CD8-positive, alpha-beta memory T cell (primary cell): ENCODE measurements around the gene UVRAG. TPM values are rescaled to one million over a fixed set of nuclear protein-coding genes. Genes with fewer than 3 reads are reported as not detected.

Experiments used
- CTCF ChIA-PET: fragments of 350-600 bp; sonication (Branson Sonifier 250); formaldehyde crosslinking; loops from one replicate; lab custom pipeline; 2021; ENCODE audit warnings: antibody characterized with exemption; lab: Charles Lee
- POLR2A ChIA-PET: fragments of 350-600 bp; sonication (Branson Sonifier 250); formaldehyde crosslinking; loops from one replicate; lab custom pipeline; 2021; ENCODE audit warnings: antibody characterized with exemption; lab: Charles Lee
- DNase-seq, 5 donors: peaks; one replicate each; pipeline versions ENCODE4 v3.0.0 to v3.0.0-alpha.2; 2020 to 2022; ENCODE audit warnings: mixed read lengths in 1 of 5
- H3K27ac ChIP-seq: one replicate; pipeline ENCODE4 v1.7.0; 2013; ENCODE audit warnings: low read depth, mild to moderate bottlenecking, low read length, moderate library complexity
- H3K27me3 ChIP-seq: 2 replicates; pipeline ENCODE4 v1.7.0; 2013; ENCODE audit warnings: low read length, mild to moderate bottlenecking; ENCODE audit not compliant: insufficient read depth, poor library complexity, severe bottlenecking
- H3K36me3 ChIP-seq: 2 replicates; pipeline ENCODE4 v1.7.0; 2013; ENCODE audit warnings: mild to moderate bottlenecking, low read length, moderate library complexity; ENCODE audit not compliant: insufficient read depth
- H3K4me1 ChIP-seq: 2 replicates; pipeline ENCODE4 v1.7.0; 2013; ENCODE audit warnings: mild to moderate bottlenecking, low read length, moderate library complexity; ENCODE audit not compliant: insufficient read depth
- H3K4me3 ChIP-seq: 2 replicates; pipeline ENCODE4 v1.7.0; 2013; ENCODE audit warnings: mild to moderate bottlenecking, low read length
- H3K9me3 ChIP-seq: 2 replicates; pipeline ENCODE4 v1.7.0; 2013; ENCODE audit warnings: mild to moderate bottlenecking, low read length
- H3K27ac Mint-ChIP-seq, 8 donors: one replicate each; pipeline ENCODE4 v1.8.0; 2020 to 2021; ENCODE audit warnings: mixed read lengths in 8 of 8, mild to moderate bottlenecking in 6 of 8, inconsistent platforms in 3 of 8, moderate library complexity in 3 of 8
- H3K27me3 Mint-ChIP-seq, 2 donors: one replicate each; pipeline ENCODE4 v1.8.0; 2020 to 2021; ENCODE audit warnings: mixed read lengths in 2 of 2, mild to moderate bottlenecking in 1 of 2, moderate library complexity in 1 of 2
- H3K36me3 Mint-ChIP-seq, 3 donors: one replicate each; pipeline ENCODE4 v1.8.0; 2020 to 2021; ENCODE audit warnings: mixed read lengths in 3 of 3, inconsistent platforms in 1 of 3, mild to moderate bottlenecking in 1 of 3
- H3K4me1 Mint-ChIP-seq, 3 donors: one replicate each; pipeline ENCODE4 v1.8.0; 2020 to 2021; ENCODE audit warnings: mixed read lengths in 3 of 3, inconsistent platforms in 1 of 3, mild to moderate bottlenecking in 1 of 3
- H3K4me3 Mint-ChIP-seq, 7 donors: one replicate each; pipeline ENCODE4 v1.8.0; 2020 to 2021; ENCODE audit warnings: mixed read lengths in 7 of 7, mild to moderate bottlenecking in 6 of 7, moderate library complexity in 4 of 7, inconsistent platforms in 2 of 7
- H3K9me3 Mint-ChIP-seq, 5 donors: one replicate each; pipeline ENCODE4 v1.8.0; 2020 to 2022; ENCODE audit warnings: mixed read lengths in 5 of 5, mild to moderate bottlenecking in 3 of 5, moderate library complexity in 2 of 5, inconsistent platforms in 1 of 5
- polyA plus RNA-seq: library from polyadenylated mRNA; unstranded; fragments of 300-500 nt; fragmentation: Illumina TruSeq; gene quantifications from one replicate; pipeline ENCODE4 v1.2.3, GENCODE V29; 2021
- total RNA-seq, 2 experiments: library from RNA; stranded (reverse); gene quantifications; one replicate each; pipeline ENCODE4 v1.2.3, GENCODE V29; 2021

The UVRAG gene
- total and polyA plus RNA-seq, 3 experiments from 2014 or later = 17.1 to 20.9 (median 18.0) TPM

GRCh38 chr11:76159303-76159937 is 344.4 kb downstream of the UVRAG start:
- Mint-ChIP-seq H3K36me3 (no peaks in the 10 kb centered on the region), H3K4me3 (no peak overlapping the region), H3K4me1 (peaks cover 0 to 4% (median 2%) of the 10 kb centered on the region in 3 donors), H3K9me3 (no peaks in the 10 kb centered on the region), H3K27ac (no peak overlapping the region), H3K27me3 (peaks cover 2 to 3% of the 10 kb centered on the region in 2 donors)
- H3K27me3 ChIP-seq = no peaks in the 10 kb centered on the region
- H3K27ac ChIP-seq = no peak overlapping the region
- no peaks in the 10 kb centered on the region for H3K9me3 ChIP-seq
- DNase-seq = peak in 1 of 5 donors; percentile 19
- ChIA-PET POLR2A (no interaction called here), CTCF (no interaction called here)
- no peak overlapping the region for H3K4me3 ChIP-seq
- peaks cover under 1% of the 10 kb centered on the region for H3K4me1 ChIP-seq
- H3K36me3 ChIP-seq = no peaks in the 10 kb centered on the region

DNA sequence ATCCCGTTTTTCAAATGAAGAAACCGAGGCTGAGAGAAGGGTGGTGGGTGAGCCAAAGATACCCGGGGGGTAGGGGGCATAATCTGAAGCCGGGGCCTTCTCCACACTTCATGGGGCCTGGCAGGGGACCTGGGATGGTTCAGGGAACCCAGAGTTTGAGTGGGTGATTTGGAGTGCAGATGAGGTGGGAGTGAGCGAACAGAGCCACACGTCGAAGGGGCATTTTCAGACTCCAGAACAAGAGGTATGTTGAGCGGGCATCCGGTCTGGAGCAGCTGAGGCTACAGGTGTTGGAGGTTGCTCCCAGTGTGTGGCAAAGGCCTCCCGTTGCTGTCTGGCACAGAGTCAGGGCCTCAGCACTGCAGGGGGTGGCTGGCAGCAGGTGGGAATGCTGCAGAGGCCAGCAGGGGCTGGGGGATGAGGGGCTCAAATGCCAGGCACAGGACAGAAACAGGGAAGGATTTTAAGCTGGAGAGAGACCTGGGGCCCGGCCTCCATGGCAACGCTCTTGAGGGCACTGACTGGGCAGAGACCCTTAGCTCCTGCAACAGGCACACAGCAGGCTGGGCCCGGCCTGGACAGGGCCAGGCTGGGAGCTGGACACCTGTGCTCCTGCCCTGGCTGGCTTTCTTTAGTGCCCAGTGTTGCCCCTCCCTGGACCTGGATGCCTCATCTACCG is 345.1 kb downstream of the UVRAG start:
- Mint-ChIP-seq H3K4me1 (peaks cover 0 to 3% (median 0%) of the 10 kb centered on the region in 3 donors), H3K9me3 (no peaks in the 10 kb centered on the region), H3K36me3 (no peaks in the 10 kb centered on the region), H3K27ac (no peak overlapping the region), H3K4me3 (no peak overlapping the region), H3K27me3 (peaks cover 2 to 3% of the 10 kb centered on the region in 2 donors)
- ChIA-PET POLR2A (no interaction called here), CTCF (interaction anchor here (2.8 kb wide), 1 partner anchor 8 kb away, joined by 13 read pairs; no protein-coding TSS in a partner anchor)
- Histone ChIP-seq H3K4me1 (no peaks in the 10 kb centered on the region), H3K4me3 (no peak overlapping the region), H3K36me3 (no peaks in the 10 kb centered on the region), H3K9me3 (no peaks in the 10 kb centered on the region), H3K27me3 (no peaks in the 10 kb centered on the region), H3K27ac (no peak overlapping the region)
- DNase-seq = peak in 1 of 5 donors; percentile 32

DNA sequence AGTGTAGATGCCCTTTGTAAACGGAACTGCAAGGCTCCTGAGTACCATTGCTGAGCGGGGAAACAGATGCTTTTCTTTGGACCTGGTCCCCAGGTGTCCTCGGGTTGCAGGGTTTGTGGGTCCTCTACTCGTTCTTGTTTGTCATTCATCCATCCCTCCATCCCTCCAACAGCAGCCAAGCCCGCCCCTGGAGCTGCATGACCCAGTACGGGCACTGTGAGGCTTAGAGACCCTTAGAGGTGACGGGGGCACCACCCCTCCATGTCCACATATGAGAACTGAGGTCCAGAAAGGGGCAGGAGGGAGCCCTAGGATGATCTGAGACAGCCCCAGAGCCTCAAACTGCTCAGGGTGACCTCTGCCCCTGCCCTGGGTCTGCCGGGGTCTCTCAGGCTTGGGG is 345.8 kb downstream of the UVRAG start:
- peak overlapping the region in 1 of 8 donors; percentile 89 for H3K27ac Mint-ChIP-seq
- peaks cover 0 to 3% (median 0%) of the 10 kb centered on the region in 3 donors for H3K4me1 Mint-ChIP-seq
- H3K27ac ChIP-seq = no peak overlapping the region
- no peak overlapping the region for H3K4me3 Mint-ChIP-seq
- peaks cover 2 to 3% of the 10 kb centered on the region in 2 donors for H3K27me3 Mint-ChIP-seq
- no peak overlapping the region for H3K4me3 ChIP-seq
- no peaks in the 10 kb centered on the region for H3K36me3 ChIP-seq
- H3K9me3 Mint-ChIP-seq = no peaks in the 10 kb centered on the region
- peak in 1 of 5 donors; percentile 0 for DNase-seq
- H3K4me1 ChIP-seq = no peaks in the 10 kb centered on the region
- ChIA-PET CTCF (interaction anchor here (2.8 kb wide), 1 partner anchor 8 kb away, joined by 13 read pairs; no protein-coding TSS in a partner anchor), POLR2A (no interaction called here)
- H3K27me3 ChIP-seq = no peaks in the 10 kb centered on the region
- no peaks in the 10 kb centered on the region for H3K36me3 Mint-ChIP-seq
- H3K9me3 ChIP-seq = no peaks in the 10 kb centered on the region

DNA sequence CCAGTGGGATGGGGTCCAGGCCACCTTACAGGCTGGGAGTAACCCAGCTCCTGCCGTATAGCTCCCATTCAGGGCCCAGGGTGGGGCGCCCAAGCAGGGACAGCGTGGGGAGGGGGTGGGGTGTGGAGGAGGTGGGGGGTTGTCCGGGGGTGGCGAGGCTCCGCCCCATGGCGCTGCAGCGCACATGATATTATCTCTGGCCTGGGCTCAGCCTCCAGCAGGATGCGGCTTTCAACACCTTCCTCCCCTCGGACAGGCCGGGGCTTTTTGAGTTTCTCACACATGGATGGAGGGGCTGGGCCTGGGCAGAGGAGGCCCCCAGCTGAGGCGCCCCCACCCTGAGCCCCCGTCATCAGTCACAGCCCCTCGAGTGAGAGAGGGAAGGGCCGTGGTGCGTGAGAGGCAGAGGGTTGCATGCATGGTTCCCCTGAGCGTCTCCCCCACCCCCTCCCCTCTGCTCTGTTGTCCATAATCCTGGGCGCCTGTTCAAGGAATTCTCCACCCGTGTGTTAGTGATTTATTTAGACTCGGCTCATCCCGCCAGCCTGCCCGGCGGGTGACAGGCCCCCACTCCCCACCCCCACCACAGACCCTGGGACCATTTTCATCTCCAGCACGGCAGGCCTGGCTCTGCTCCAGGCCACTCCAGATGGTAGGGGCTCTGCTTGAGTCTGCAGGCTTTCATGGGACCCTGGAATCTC is 346.4 kb downstream of the UVRAG start:
- Histone ChIP-seq H3K36me3 (no peaks in the 10 kb centered on the region), H3K27me3 (no peaks in the 10 kb centered on the region), H3K4me1 (no peaks in the 10 kb centered on the region), H3K27ac (no peak overlapping the region), H3K4me3 (no peak overlapping the region), H3K9me3 (no peaks in the 10 kb centered on the region)
- H3K9me3 Mint-ChIP-seq = no peaks in the 10 kb centered on the region
- H3K36me3 Mint-ChIP-seq = no peaks in the 10 kb centered on the region
- H3K27ac Mint-ChIP-seq = no peak overlapping the region
- peaks cover under 1 to 3% of the 10 kb centered on the region in 2 donors for H3K27me3 Mint-ChIP-seq
- ChIA-PET CTCF (interaction anchor here (2.8 kb wide), 1 partner anchor 9 kb away, joined by 13 read pairs; no protein-coding TSS in a partner anchor), POLR2A (no interaction called here)
- H3K4me1 Mint-ChIP-seq = peaks cover 0 to 3% (median 0%) of the 10 kb centered on the region in 3 donors
- peak in 1 of 5 donors; percentile 47 for DNase-seq
- no peak overlapping the region for H3K4me3 Mint-ChIP-seq

DNA sequence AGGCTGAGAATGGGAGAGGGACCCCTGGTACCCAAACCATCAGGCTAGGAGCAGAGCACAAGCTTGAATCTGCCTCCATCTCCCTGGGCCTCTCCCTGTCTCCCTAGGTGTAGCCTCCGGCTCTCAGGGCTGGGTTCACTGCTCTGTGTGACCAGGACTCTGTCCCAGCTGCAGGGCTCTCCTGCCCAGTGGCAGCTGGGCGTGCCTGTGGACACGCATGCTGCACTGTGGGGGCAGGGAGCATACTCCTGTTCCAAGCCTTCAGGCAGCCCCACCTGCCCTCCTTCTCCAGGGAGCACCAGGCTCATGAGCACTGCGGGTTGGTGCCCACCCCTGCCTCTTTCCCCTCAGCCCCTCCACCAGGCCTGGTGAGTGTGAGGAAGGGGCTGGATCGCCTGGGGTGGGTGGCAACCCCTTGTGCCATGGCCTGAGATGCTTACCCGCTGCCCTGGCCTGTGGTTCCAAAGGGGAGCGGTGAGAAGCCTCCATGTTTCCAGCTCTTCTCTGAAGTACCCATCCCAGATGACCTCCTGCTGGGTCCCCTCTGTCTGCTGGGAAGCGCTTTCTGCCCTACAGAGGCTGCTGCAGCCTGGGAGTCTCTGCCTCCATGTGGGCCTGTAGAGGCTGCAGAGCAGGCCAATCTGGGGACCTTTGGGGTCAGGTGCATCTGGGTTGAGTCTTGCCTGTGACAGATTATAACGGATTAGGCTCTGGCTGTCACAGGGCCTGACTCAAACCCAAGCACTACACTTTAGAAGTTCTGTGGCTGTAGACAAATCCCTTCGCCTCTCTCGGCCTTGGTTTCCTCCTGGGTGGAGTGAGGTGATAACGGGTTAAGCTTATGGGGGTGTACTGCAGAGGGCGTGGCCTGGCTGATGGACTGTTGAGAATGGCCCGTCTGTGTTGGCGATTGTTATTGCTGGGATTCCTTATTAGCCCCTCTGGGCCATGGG is 347.6 kb downstream of the UVRAG start:
- peaks cover 0 to 3% (median 0%) of the 10 kb centered on the region in 3 donors for H3K4me1 Mint-ChIP-seq
- POLR2A ChIA-PET = no interaction called here
- no peaks in the 10 kb centered on the region for H3K9me3 Mint-ChIP-seq

DNA sequence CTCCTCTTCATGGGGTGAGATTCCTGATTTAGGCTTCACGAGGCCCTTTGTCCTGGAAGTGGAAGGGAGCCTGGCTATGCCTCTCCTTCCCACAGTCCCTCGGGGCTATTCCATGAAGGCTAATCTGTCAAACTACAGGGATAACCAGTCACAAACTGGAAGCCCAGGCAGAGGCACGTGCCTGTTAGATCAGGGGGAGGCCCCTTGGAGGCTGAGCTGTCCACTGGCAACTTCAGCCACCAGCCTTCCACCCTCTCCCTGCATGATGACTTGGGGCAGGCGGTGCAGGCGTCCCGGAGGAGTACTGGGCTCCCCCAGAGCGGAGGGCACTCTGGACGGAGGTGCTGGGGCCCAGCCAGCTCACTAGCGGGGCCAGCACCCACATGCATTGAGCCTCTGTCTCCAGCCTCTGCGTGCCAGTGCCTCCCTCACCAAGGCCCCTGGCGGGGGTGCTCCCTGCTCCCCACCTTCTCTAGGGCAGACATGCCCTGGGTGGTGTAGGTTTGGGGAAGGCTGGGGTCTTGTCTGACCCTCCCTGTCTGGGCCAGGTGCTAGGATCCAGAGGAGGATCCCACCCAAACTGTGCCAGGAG is 348.4 kb downstream of the UVRAG start:
- Mint-ChIP-seq H3K9me3 (no peaks in the 10 kb centered on the region), H3K4me1 (peaks cover 0 to 3% (median 0%) of the 10 kb centered on the region in 3 donors), H3K4me3 (no peak overlapping the region), H3K27me3 (peaks cover 0 to 3% of the 10 kb centered on the region in 2 donors), H3K36me3 (no peaks in the 10 kb centered on the region), H3K27ac (no peak overlapping the region)
- DNase-seq = no peak
- H3K36me3 ChIP-seq = no peaks in the 10 kb centered on the region
- H3K4me3 ChIP-seq = no peak overlapping the region
- ChIA-PET POLR2A (no interaction called here), CTCF (no interaction called here)
- H3K27me3 ChIP-seq = no peaks in the 10 kb centered on the region
- no peaks in the 10 kb centered on the region for H3K4me1 ChIP-seq
- H3K9me3 ChIP-seq = no peaks in the 10 kb centered on the region
- no peak overlapping the region for H3K27ac ChIP-seq

More for the DNA sequence above, 347.6 kb downstream of the UVRAG start:
- H3K4me3 ChIP-seq = no peak overlapping the region
- no peaks in the 10 kb centered on the region for H3K36me3 Mint-ChIP-seq
- CTCF ChIA-PET = interaction anchor here (2.8 kb wide), 1 partner anchor 10 kb away, joined by 13 read pairs; no protein-coding TSS in a partner anchor
- H3K27ac Mint-ChIP-seq = no peak overlapping the region
- H3K27ac ChIP-seq = no peak overlapping the region
- no peak overlapping the region for H3K4me3 Mint-ChIP-seq
- H3K36me3 ChIP-seq = no peaks in the 10 kb centered on the region
- no peaks in the 10 kb centered on the region for H3K9me3 ChIP-seq
- peaks cover 0 to 3% of the 10 kb centered on the region in 2 donors for H3K27me3 Mint-ChIP-seq
- peak in 1 of 5 donors; percentile 41 for DNase-seq
- no peaks in the 10 kb centered on the region for H3K27me3 ChIP-seq
- no peaks in the 10 kb centered on the region for H3K4me1 ChIP-seq

DNA sequence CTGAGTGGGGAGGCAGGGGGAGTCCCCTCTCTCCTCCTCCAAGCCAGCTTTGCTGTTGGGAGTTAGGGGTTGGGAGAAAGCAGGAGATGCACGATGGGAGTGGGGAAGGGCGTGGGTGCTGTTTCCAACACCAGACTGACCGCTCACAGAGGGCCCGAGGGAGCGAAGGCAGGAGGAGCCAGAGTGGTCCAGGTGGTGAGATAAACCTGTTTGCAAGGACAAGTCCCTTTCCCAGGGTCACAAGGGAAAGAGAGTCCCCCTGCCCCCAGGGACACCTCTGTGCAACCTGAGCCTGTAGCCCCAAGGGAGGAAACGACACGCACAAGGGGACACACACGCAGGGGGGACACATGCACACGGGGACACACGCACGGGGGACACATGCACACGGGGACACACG is 349.1 kb downstream of the UVRAG start:
- no peaks in the 10 kb centered on the region for H3K36me3 Mint-ChIP-seq
- Histone ChIP-seq H3K4me3 (no peak overlapping the region), H3K9me3 (no peaks in the 10 kb centered on the region), H3K36me3 (no peaks in the 10 kb centered on the region), H3K27me3 (no peaks in the 10 kb centered on the region), H3K27ac (no peak overlapping the region), H3K4me1 (no peaks in the 10 kb centered on the region)
- ChIA-PET CTCF (no interaction called here), POLR2A (no interaction called here)
- peaks cover 0 to 3% of the 10 kb centered on the region in 2 donors for H3K27me3 Mint-ChIP-seq
- no peaks in the 10 kb centered on the region for H3K9me3 Mint-ChIP-seq
- peaks cover 0 to 3% (median 0%) of the 10 kb centered on the region in 3 donors for H3K4me1 Mint-ChIP-seq
- H3K27ac Mint-ChIP-seq = no peak overlapping the region
- peak in 1 of 5 donors; percentile 37 for DNase-seq
- H3K4me3 Mint-ChIP-seq = no peak overlapping the region
